Measurements from ENCODE around the gene FOXP1. TPM values are rescaled to one million over a fixed set of nuclear protein-coding genes. Genes with fewer than 3 reads are reported as not detected.

The FOXP1 gene
- total and polyA plus RNA-seq, 2 of the 8 experiments (the other 6 are each of a cell fraction or from before 2014, with no cell fraction given) = 13.9 to 25.4 TPM

DNA sequence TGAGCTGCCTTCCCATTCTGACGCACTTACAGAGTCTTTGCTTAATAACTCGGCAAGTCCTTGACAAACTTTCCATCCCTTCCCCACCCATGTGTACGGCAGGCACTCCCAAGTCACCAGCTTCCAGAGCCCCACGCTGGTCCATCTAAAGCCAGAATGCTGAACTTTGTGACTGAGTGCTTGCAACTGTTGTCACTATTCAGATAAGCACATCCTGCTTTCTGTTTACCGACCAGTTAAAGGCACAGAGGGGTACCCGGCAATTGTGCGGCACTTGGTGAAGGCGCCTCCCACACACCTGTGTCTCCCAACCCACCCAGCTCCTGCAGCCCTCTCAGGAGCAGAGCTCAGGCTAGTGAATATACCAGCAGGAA lies 430.6 kb downstream of the FOXP1 start:
- Histone ChIP-seq H2BK20ac (ENCODE audit: low read length) (no peak overlapping the region; the same call in 1 of the 2 replicates), H4K5ac (ENCODE audit: insufficient read length, low read depth, low read length) (no peak overlapping the region), H3K4me3 (ENCODE audit: extremely low read depth in 1 of 4, insufficient read depth in 2 of 4, low read depth in 3 of 4, low read length in 4 of 4) (no peak overlapping the region), H2AFZ (ENCODE audit: low read length) (no peak overlapping the region), H4K20me1 (replicated peaks in 1 of 2; ENCODE audit: control insufficient read depth in 1 of 2, insufficient read depth in 2 of 2, low read length in 2 of 2) (no peaks in the 10 kb centered on the region), H3K9me3 (ENCODE audit: insufficient read depth in 2 of 2, low read depth in 1 of 2, low read length in 1 of 2) (no peaks in the 10 kb centered on the region), H3K27ac (ENCODE audit: low read depth, low read length) (no peak overlapping the region), H2BK5ac (ENCODE audit: low read depth, low read length) (peak overlapping the region; percentile 53; the same call in 1 of the 2 replicates), H3K18ac (ENCODE audit: extremely low read depth, low read length) (no peak overlapping the region), H3K23me2 (ENCODE audit: low read depth, low read length) (no peaks in the 10 kb centered on the region), H2AK5ac (ENCODE audit: low read depth, low read length) (no peak overlapping the region; the same call in 1 of the 2 replicates), H3K14ac (ENCODE audit: insufficient read length) (no peak overlapping the region), H3K27me3 (replicated peaks in 1 of 4; ENCODE audit: control insufficient read depth in 3 of 4, extremely low read depth in 1 of 4, insufficient read depth in 3 of 4, low read length in 3 of 4) (no peaks in the 10 kb centered on the region), H3K36me3 (ENCODE audit: control insufficient read depth in 2 of 4, insufficient read depth in 4 of 4, low read length in 3 of 4) (no peaks in the 10 kb centered on the region), H3K56ac (replicated peaks; ENCODE audit: insufficient read length, low read depth, low read length) (no peak overlapping the region), H4K91ac (replicated peaks; ENCODE audit: insufficient read length, low read length) (peak overlapping the region; percentile 27), H4K8ac (ENCODE audit: extremely low read depth, insufficient read depth, low read length) (no peak overlapping the region), H3K79me1 (ENCODE audit: low read depth, low read length) (no peaks in the 10 kb centered on the region; the same call in 1 of the 2 replicates), H3K4ac (replicated peaks; ENCODE audit: insufficient read length, low read depth, low read length) (no peak overlapping the region), H3K79me2 (ENCODE audit: control insufficient read depth in 1 of 2, insufficient read depth in 2 of 2, low read length in 2 of 2) (0 out of 4 replicates have a peak, but pooled peaks cover 0 to 4% of the 10 kb centered on the region in 2 experiments), H3K23ac (ENCODE audit: insufficient read length) (no peak overlapping the region), H3K4me2 (ENCODE audit: insufficient read depth in 1 of 2, low read depth in 2 of 2, low read length in 2 of 2) (peak overlapping the region; percentile 4 to 37; a peak in 1 of 4 replicates), H2BK120ac (replicated peaks; ENCODE audit: low read depth, low read length) (peak overlapping the region; percentile 40), H3K9ac (replicated peaks in 1 of 4; ENCODE audit: extremely low read depth in 1 of 4, low read depth in 3 of 4, low read length in 3 of 4) (no peak overlapping the region), H2BK15ac (ENCODE audit: low read length) (no peak overlapping the region), H2BK12ac (ENCODE audit: low read depth, low read length) (peak overlapping the region; percentile 22; the same call in 1 of the 2 replicates), H3K4me1 (replicated peaks in 1 of 4; ENCODE audit: control insufficient read depth in 3 of 4, insufficient read depth in 4 of 4, low read length in 3 of 4) (peaks cover 9 to 39% (median 23%) of the 10 kb centered on the region in 4 experiments)
- FAIRE-seq = peak; percentile 66
- ChIA-PET CTCF (ENCODE audit: partially characterized antibody) (interaction anchor here (0.7 to 1.6 kb wide), 5 partner anchors 12 to 429 kb away, joined by 3 to 4 read pairs (median 3); no protein-coding TSS in a partner anchor), POLR2A (ENCODE audit: partially characterized antibody) (interaction anchor here (0.7 to 1.4 kb wide), 3 partner anchors 9 to 201 kb away, joined by 3 to 5 read pairs (median 4); no protein-coding TSS in a partner anchor)
- WGBS, 2 experiments (ENCODE audit: extremely low coverage in 1 of 2, insufficient coverage in 1 of 2, insufficient read length in 1 of 2, insufficient replicate concordance in 2 of 2, low coverage in 1 of 2, low lambda C conversion rate in 2 of 2, missing lambda C conversion rate in 1 of 2) = 38% methylated on average over 8 of the region's 8 CpGs; no CpG with 5 or more reads in 1 of the 2 experiments
- peak in 1 of 2 experiments; percentile 62 for DNase-seq (ENCODE audit: low read depth in 1 of 2, low spot score in 2 of 2)
- peak; percentile 68; the same call in 1 of the 2 replicates for TF ChIP-seq TCF12 (IDR thresholded peaks at IDR 0.05; ENCODE audit: low read depth, low read length)
- TF ChIP-seq EP300 (IDR thresholded peaks at IDR 0.05; ENCODE audit: borderline replicate concordance in 1 of 2, low read depth in 2 of 2, low read length in 2 of 2) = 0 out of 3 replicates have a peak, but pooled peaks of 1 of the 2 experiments have one; percentile 30
- TF ChIP-seq NANOG (IDR thresholded peaks at IDR 0.05; ENCODE audit: insufficient read depth, low read depth, low read length, poor library complexity, severe bottlenecking) = peak; percentile 72
- 0 out of 2 replicates have a peak, but pooled peaks have one; percentile 11 for TF ChIP-seq SP1 (IDR thresholded peaks at IDR 0.05; ENCODE audit: low read depth, low read length)
- no peak for TF ChIP-seq ZNF274 (IDR thresholded peaks at IDR 0.05; ENCODE audit: borderline replicate concordance, extremely low read depth, low read length)

Measured in H1 (cell line).